Stimulated activated CD4-positive, alpha-beta T cell treated with anti-CD3 and anti-CD28 coated beads, Interleukin-4, amount 100 ng/mL, for 24 hours (primary cell): ENCODE data around the gene RAB3IP.
"Not testable (repeated sequence)": the region's sequence is repeated elsewhere in the genome, so short reads cannot be mapped to it uniquely, and the experiment has no call there.

Experiments
- DNase-seq: peaks from one replicate; pipeline ENCODE4 v3.0.0-alpha.2; 2020

The RAB3IP gene

GRCh38 chr12:69758105-69758504 is 19.4 kb downstream of the RAB3IP start:
- no peak for DNase-seq

GRCh38 chr12:69759581-69759980 is 20.9 kb downstream of the RAB3IP start:
- DNase-seq, result not testable (repeated sequence)

- no peak for DNase-seq
Observed at GRCh38 chr12:69765515-69765914, 26.9 kb downstream of the RAB3IP start.

- no peak for DNase-seq
Observed at GRCh38 chr12:69766260-69766659, 27.6 kb downstream of the RAB3IP start.

GRCh38 chr12:69779928-69780327 is 41.3 kb downstream of the RAB3IP start:
- no peak for DNase-seq

- DNase-seq, result no peak
Observed at GRCh38 chr12:69783365-69783764, 44.7 kb downstream of the RAB3IP start.

- DNase-seq, result no peak
Observed at GRCh38 chr12:69789351-69789750, 50.7 kb downstream of the RAB3IP start.

- no peak for DNase-seq
Observed at GRCh38 chr12:69792533-69792932, 53.9 kb downstream of the RAB3IP start.

- not testable (repeated sequence) for DNase-seq
Observed at GRCh38 chr12:69807101-69807897, 68.6 kb downstream of the RAB3IP start.

- DNase-seq, result no peak
Observed at GRCh38 chr12:69810870-69811498, 72.3 kb downstream of the RAB3IP start.

- DNase-seq, result no peak
Observed at GRCh38 chr12:69816082-69816481, 77.4 kb downstream of the RAB3IP start.

- DNase-seq, result no peak
Observed at GRCh38 chr12:69821032-69821455, 82.4 kb downstream of the RAB3IP start.

GRCh38 chr12:69821456-69822159 is 82.9 kb downstream of the RAB3IP start:
- no peak for DNase-seq

GRCh38 chr12:69822201-69822860 is 83.7 kb downstream of the RAB3IP start:
- no peak for DNase-seq

GRCh38 chr12:69824028-69824427 is 85.4 kb downstream of the RAB3IP start:
- no peak for DNase-seq

GRCh38 chr12:69824966-69825560 is 86.4 kb downstream of the RAB3IP start, which contains the start of gene MYRFL:
TSS of gene MYRFL (plus strand) at chr12:69825227. CDS start at chr12:69825518, 291 bp downstream.
- no peak for DNase-seq

GRCh38 chr12:69828897-69829296 is 90.2 kb downstream of the RAB3IP start:
- no peak for DNase-seq

- DNase-seq, result no peak
Observed at GRCh38 chr12:69833696-69834095, 95.0 kb downstream of the RAB3IP start.

- no peak for DNase-seq
Observed at GRCh38 chr12:69834147-69834546, 95.5 kb downstream of the RAB3IP start.

- no peak for DNase-seq
Observed at GRCh38 chr12:69834576-69834975, 95.9 kb downstream of the RAB3IP start.

- no peak for DNase-seq
Observed at GRCh38 chr12:69835081-69835480, 96.4 kb downstream of the RAB3IP start.

GRCh38 chr12:69836015-69836414 is 97.4 kb downstream of the RAB3IP start:
- DNase-seq, result no peak

- no peak for DNase-seq
Observed at GRCh38 chr12:69837191-69837590, 98.5 kb downstream of the RAB3IP start.
